AG08395 (cell line): Measurements from ENCODE around the gene TBC1D22A.
"Not testable (repeated sequence)": the region's sequence is repeated elsewhere in the genome, so short reads cannot be mapped to it uniquely, and the experiment has no call there.

ENCODE experiments used
- DNase-seq: peaks from one replicate; pipeline ENCODE4 v3.0.0; 2012; ENCODE audit warnings: mixed read lengths, low spot score

Gene TBC1D22A

DNA sequence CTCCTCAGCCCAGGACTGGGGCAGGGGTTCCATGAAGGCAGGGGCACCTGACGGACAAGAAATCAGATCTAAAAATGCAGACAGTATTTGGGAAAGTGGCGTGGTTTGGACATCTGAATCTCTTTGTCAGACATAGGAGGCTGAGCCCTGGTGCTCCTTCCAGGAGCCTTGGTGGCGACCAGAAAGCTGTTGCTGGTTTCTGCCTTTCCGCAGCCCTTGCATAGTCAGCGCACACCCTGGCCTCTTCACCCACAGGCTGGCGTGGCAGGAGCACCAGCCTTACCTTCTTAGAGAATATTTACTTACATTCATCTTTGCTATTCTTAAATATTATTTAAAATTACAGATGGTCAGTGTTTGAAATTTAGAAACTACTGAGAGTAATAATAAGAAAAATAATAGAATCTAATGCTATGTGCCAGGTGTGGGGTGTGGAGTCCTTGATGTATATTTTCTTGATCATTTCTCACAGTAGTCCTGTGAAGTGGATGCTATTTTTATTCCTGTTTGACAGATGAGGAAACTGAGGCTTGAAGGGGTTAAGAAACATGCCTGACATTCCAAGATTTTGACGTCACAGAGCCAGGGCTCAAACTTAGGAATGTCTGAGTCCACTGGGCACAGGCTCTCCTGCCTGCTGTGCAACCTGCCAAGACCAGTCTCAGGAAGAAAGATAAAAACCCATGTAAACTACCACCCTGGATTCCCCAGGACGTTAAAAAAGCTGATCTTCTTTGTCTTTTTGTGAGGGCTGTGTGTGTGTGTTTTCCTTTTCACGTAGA, 51.6 kb downstream of the TBC1D22A start:
- DNase-seq: peak; percentile 63

DNA sequence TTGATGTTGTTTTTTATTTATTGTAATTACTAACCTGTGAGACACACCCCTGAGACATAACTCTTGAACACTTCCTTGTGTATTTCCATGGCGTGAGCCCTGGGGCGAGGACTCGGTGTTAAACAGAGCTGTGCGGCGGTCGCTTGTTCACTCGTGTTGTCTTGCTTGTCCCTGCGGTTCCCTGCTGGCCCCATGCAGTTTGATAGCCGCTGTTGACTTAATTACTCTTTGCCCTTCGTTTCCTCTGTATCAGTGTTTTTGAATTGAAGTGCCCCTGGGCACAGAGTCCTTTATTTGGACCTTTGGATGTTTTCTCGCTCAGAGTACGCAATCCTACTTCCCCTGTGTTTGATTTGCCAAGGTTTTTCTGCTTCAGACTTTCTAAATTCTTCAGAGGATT, 52.7 kb downstream of the TBC1D22A start:
- no peak for DNase-seq

DNA sequence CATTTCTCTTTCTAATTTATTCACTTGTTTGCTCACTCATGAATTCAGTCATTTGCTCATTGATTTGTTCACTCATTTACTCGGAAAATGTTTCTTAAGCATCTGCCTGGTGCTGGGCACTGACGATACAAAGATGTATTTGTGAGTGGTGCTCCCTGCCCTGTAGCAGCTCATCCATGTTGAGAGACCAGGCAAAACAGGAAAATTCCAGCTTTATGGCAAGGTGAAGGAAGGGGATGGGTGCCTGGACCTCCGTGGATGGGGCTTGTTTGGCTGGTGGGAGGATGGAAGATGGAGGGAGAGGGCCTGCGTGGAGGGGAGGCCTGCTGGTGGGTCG, 53.1 kb downstream of the TBC1D22A start:
- DNase-seq: no peak

DNA sequence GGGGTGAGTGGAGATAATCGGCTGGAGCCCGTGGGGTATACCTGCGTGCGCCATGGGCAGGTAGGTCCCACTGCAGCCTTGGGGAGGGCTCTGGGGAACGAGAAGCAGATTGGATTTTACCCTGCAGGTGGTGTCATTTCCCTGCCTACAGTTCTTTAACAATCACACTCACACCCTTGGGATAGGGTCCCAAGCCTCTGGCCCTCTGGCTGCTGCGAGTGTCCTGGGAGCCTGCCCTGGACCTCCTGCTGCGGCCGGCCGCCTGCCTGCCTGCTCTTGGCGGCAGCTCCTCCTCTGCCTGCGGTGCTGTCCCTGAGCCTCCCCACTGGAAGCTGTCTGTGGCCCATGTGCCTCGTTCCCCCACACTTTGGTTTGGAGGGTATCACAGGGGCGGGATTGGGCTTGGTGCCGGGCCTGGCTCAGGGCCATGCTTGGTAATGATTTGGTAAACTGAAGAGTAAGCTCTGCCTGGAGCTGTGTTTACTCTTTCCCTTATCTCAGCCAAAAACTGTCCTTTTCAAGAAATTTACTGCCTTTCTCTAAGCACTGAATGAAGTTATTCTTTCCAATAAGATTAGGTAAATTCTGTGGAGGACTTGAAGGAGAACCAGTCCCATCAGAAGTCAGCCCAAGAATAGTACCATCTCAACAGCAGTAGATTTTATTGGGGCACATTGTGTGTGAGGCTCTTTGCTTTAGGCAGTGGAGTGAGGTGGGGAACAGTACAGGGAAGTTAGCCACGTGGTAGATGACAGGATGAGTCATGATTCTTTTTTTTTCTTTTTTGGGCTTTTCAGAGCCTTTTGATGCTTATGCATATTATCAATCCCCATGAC, 53.7 kb downstream of the TBC1D22A start:
- peak; percentile 67 for DNase-seq

DNA sequence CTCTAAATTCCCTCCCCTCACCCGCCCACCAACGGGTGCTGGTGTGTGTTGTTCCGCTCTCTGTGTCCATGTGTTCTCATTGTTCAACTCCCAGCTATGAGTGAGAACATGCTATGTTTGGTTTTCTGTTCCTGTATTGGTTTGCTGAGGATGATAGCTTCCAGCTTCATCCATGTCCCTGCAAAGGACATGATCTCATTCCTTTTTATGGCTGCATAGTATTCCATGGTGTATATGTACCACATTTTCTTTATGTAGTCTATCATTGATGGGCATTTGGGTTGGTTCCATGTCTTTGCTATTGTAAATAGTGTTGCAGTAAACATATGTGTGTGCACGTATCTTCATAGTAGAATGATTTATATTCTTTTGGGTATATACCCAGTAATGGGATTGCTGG, 54.9 kb downstream of the TBC1D22A start:
- DNase-seq: not testable (repeated sequence)

DNA sequence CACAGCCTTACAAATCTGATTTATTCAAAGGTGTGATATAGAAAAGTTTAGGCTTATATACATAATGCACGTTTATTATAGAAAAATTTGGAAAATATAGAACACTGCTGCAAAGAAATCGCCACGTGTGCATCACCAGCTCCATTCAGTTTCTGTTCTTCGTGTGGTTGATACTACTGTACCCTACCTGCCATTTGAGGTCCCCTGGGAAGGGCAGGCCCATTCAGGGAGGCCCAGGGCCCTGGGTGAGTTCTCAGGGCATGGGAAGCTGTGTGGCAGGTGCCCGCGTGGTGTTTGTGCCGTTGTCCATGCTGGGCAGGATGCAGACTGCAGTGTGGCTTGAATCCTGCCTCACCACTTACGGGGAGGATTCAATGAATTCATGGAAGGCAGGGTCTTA, 60.8 kb downstream of the TBC1D22A start:
- no peak for DNase-seq

DNA sequence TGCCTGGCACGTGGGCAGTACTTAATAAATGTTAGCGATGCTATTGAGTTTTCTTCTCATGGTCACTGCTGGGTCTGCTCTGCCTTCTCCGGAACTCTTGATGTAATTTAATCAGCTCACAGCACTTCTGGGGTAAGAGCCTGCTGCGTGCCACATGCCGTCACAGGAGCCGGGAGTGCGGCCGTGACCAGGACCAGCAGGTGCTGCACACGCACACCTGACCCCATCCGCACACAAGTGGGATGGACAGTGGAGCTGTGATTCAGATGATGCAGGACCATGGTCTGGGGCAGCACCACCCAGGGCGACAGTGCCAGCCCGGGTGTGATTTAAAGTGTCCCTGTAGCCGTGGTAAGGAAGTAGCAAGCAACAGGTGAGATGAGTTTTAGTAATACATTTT, 61.2 kb downstream of the TBC1D22A start:
- DNase-seq: no peak

DNA sequence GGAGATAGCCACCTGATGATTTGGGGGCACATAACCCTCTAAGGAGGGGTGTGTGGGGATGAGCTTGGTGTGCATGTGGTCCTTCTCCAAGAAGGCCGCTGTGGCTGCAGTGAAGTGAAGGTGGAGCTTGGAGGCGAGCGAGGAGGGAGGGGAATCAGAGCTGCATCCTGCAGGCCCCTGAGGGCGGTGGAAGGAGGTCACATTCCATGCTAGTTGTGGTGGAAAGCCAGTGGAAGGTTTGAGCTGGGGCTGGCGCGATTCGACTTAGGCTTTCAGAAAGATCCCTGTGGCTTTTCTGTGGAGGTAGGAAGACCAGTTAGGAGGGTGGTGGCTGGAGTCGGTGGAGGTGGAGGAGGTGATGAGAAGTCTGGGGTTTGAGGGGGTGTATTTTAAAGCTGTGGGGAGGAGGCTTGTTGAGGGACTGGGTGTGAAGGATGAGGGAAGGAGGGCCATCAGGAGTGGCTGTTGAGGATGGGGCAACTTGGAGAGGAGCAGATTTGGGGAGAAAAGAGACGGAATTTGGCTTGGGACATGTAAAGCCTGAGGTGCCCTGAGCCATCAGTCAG, 62.0 kb downstream of the TBC1D22A start:
- DNase-seq: no peak

DNA sequence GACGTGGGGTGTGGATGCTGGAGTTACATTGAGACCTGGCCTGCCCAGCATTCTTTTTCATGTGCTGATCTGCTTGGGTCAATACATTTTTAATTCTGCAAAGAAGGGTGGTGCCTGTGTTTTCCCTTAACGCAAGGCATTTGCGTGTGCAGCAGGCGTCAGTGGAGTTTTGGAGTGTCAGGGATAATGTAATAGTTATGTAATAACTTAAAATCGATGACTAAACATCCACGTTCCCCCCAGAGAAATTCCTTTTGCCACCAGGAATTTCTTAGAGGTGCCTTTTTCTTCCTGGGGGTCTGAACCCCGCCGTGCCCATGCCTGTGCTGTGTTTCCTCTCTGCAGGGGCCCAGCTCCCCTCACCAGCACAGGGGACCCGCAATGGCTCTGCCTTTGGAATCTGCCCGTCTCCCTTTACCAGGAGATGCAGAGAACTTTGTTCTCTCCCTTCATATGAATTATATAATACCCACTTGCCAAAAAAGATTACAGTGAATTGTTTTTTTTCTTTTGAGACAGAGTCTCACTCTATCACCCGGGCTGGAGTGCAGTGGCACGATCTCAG, 62.6 kb downstream of the TBC1D22A start:
- DNase-seq: no peak

DNA sequence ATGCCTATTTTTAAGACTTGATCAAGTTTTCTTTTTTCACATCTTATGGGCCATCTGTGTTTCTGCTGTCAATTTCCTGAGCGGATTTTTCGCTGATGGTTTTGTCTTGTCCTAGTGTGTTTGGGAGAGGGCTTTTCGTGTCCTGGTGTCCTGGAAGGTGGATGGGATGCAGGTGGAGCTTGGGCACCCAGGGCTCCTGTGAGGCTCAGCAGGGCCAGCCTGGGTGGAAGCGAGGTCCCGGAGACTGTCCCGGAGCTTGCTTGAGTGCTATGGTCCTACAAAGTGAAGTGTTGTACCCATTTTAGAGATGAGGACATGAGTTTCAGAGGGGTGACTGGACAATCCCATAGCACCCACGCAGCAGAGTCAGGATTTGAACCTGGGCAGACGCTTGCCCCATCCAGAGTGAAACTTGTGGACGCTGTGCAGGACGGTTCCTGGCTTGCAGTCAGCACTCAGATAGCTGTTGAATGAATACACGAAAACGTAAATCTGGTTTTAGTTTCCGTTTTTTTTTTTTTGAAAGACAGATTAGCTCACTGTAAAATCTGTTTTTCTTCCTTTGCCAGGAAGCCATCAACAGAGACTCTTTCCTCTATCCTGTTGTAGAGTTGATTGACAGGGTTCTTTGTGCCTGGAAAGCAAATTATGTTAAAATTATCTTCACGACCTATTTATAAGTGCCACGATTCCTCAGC, 64.1 kb downstream of the TBC1D22A start:
- DNase-seq: no peak

DNA sequence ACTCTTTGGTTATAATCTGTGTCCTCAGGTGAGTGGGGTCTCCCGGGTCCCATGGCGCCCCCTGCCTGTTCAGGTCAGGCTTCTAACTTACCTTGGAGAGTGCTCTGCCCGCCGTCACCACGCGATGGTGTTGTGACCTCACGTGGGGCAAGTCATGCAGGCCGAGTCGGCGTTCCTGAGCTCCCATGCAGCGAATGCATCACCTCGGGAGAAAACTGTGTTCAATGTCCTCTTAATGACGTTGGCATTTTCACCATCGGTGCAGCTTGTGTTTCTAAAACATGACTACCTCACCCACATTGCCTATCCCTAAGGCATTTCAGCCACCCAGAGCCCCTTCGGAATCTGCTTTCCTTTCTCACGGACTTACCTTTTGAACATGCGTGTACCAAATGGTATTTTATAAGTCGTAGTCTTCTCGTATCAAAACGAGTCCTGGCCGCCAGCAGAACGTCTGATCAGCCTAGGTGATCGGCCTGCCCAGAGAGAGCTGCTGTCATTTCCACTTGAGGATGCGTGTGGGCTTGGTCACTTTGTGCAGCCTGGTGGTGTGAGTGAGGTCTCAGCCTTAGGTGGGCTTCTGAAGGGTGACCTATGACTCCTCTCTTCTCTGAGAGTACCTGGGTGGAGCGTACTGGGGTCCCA, 64.8 kb downstream of the TBC1D22A start:
- no peak for DNase-seq

DNA sequence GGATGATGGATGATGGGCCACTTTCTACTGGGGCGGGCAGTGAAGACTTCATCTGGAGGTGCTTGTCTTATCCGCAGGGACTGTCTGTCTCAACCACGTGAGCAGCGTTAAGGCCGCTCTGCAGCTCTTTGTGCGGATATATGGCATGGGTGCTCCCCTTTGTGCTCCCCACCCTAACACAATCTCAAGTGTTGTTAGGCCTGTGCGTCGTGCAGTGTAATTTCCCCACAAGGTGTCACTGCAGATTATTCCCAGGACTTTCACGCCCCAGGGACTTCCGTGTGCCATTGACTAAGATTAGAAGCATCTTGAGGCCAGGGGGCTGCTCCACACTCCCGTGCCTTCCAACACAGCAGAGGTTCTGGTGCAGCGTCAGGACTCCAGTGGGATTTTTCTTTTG, 65.3 kb downstream of the TBC1D22A start:
- no peak for DNase-seq

DNA sequence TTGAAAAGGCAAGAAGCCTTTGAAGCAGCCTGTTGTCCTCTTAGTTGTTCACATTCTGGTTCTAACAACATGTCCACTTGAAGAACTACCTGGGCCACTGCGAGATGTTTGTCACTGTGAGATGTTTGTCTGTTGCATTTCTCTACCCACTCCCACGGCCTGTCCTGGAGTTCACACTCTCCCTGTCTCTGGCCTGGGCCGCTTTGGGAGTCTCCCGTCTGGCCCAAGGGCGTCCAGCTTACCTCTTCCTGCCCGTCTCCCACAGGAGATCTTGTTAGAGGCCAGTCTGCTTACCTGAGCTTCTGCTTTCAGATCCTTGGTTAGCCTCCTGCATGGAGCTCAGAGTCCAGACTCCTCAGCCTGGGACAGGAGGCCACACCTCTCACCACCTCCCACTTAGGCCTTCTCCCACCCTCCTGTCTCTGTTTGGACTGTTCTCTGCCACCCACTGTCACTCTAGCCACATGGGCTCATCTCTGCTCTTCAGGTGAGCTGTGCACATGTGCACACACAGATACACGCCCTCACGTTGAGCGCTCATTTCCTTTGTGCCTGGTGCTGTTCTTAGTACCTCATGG, 66.0 kb downstream of the TBC1D22A start:
- no peak for DNase-seq

DNA sequence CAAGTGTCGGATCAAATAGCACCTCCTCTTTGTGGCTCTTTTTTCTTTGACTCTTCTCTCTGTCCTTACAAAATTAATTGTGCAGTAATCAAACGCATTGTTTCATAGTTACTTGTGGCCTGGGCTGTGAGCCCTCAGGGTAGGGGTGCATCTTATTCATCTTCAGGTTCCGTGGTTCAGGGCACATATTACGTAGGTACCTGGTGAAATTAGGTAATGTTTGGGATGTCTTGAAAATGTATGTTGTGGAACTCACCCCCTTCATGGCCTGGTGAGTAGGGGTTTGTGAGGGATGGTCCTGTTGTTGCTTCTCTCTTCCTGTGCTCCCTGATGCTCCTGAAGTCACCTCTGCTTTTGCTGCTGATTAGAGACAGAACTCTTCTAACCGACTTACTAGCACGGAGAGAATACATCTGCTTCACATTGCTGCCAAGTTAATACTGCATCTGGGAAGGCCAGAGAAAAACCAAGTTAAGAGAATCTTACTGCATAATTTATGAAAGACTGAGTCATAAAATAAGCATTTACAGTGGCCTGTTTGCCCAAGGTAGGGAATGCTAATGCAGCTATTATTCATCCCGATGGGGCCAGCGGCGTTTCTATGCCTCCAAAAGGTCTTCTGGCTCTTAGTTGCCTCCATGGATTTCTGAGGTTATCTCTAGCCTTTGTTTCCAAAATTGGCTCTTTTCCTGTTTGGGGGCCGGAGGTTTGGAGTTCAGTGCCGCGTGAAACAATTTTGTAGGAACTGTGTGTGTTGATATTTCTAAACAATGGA, 66.9 kb downstream of the TBC1D22A start:
- peak; percentile 93 for DNase-seq

DNA sequence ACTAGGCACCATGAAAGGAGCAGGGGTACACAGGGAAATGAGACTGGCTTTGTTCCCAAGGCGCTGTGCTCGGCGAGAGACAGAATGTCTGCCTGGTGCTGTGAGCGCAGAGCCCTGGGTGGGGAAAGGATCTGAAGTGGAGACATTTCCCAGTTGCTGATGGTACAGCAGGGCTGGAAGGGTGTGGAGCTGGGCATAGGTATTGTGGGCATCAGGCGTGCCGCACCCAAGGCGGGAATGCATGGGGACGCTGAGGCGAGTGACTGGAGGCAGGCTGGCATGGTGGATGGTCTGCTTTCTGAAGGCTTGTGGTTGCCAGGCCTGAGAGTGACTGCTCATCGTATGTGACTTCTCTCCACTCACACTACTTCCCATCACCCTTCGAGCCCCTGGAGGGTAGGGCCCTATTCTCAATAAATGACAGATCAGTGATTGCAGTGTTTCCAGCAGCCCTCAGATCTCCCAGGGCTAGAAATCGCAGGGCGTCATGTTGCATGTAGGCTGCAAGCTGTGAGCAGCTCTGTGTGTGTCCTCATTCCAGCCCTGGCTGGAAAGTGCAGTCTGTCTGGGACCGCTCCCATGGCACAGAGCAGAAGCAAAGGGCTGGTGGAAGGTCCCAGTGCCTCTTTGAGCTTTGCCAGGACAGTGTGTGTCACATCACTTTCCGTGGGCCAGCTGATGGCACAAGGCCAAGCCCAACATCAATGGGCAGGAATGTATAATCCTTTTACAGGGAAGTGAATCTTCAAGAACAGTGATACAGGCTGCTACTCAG, 67.7 kb downstream of the TBC1D22A start:
- DNase-seq: peak; percentile 77

DNA sequence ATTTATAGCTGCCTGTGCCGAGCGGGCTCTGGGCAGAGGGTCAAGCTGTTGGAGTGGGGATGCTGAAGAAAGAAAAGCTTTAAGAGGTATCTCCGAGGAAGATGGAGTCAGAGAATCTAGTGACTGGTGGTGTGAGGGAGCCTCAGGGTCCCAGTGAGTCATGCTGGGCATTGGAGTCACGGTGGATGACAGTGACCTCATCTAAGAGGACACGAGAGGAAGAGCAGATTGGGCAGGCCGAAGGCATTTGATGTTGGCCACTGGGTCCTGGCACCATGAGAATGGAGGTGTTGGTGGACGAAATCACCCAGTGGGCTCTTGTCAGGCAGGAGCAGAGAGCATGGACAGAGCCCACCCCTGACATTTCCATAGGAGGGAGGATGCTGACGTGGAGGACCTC, 68.4 kb downstream of the TBC1D22A start:
- peak; percentile 25 for DNase-seq

DNA sequence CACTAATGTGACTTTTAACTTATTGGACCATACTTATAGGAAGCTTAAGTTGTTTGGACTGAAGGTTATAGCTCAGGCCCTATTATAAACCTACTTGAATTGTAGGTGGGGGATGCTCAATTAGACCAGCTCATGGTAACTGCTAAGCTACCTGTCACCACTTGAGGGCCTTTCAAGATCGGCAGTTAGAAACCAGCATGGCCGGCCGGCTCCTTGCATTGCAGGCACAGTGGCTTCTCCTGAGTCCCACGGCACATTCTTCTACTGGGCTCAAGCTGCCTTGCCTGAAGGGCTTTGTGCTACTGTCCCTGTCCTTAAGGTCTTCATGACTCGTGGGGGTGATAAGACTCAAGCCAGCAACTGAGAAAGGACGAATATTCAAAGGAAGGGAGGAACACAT, 70.8 kb downstream of the TBC1D22A start:
- no peak for DNase-seq

DNA sequence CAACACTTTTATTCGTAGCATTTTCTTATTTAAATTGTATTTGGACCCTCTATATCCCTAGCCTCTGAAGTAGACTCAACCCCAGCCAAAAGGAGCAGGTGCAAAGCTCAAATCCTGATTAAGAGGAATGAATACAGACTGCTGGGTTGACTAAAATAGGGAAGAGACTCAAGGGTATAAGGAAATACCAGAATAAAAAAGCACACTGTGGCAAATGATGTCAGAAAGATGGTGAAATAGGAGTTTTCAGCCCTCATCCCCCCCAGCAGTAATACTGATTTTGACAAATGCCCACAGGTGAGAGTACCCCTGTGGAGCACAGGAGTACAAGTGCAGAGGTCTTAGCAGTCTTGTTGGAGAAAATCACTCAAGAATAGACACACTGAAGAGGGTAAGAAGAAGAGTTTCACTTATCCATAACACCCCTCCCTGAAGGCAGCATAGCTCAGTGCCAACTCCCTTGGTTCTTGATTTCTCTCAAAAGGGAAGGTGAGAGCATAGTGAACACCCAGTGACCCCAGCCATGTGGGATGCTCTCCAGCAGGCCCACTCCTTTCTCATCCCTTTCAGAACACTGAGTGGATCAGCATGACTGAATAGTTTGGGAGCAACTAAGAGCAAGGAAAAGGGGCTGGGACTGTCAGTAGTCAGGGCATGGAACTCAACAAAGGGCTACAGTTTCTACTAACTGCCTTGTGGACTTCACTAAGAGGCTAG, 71.7 kb downstream of the TBC1D22A start:
- DNase-seq: no peak

DNA sequence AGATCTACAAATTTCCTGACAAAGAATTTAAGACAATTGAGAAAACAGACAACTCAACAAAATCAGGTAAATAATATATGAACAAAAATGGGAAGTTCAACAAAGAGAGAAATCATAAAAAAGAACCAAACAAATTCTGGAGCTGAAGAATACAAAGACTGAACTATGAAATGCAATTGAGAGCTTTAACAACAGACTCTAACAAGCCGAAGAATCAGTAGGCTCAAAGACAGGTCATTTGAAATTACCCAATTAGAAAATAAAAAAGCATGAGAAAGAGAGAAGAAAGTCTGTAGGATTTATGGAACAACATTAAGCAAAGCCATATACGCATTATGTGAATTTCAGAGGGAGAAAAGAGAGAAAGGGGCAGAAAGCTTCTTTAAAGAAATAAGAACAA, 72.8 kb downstream of the TBC1D22A start:
- DNase-seq: no peak
